K562 (cell line): ENCODE measurements around the gene SMAD1. TPM values are rescaled to one million over a fixed set of nuclear protein-coding genes. Genes with fewer than 3 reads are reported as not detected.

ENCODE experiments used
- ATAC-seq: fragments of 200-7000 bp; cut with Tn5 transposase; 3 replicates; pipeline ENCODE4 v1.9.1; 2020; ENCODE audit warnings: moderate library complexity
- BruUV-seq: library from RNA; stranded (reverse); fragments of 400-500 nt; replicated peaks from 2 replicates; lab custom pipeline; 2021; lab: Mats Ljungman, UMichigan
- CTCF ChIA-PET: fragments of 300-600 bp; formaldehyde crosslinking; extraction: SDS; loops from one replicate; lab custom pipeline; 2021; ENCODE audit warnings: low intra/inter-chr PET ratio; lab: Yijun Ruan, JAX
- POLR2A ChIA-PET: fragments of 300-600, 350-650 bp; sonication (Branson Sonifier 250); formaldehyde crosslinking; extraction: SDS; loops from one replicate; lab custom pipeline; 2021; ENCODE audit warnings: antibody characterized with exemption, inconsistent platforms; lab: Yijun Ruan, JAX
- DNase-seq, 4 experiments: peaks; one replicate each; pipeline versions ENCODE4 v3.0.0 to v3.0.0-alpha.2; 2011 to 2018; ENCODE audit warnings: low spot score in 3 of 4, mixed read lengths in 3 of 4; ENCODE audit errors: extremely low read depth in 1 of 4
- FAIRE-seq: peaks from 2 replicates; lab custom pipeline; 2011; peaks lifted over from hg19 to GRCh38; lab: Jason Lieb, UNC
- H2AFZ ChIP-seq: 2 replicates; pipeline ENCODE4 v1.6.0; 2011; ENCODE audit warnings: low read depth, low read length, control low read depth, inconsistent platforms
- H3K27ac ChIP-seq: fragments of 200-600 bp; 3 replicates; pipeline ENCODE4 v1.8.0; 2011; ENCODE audit warnings: low read depth, mild to moderate bottlenecking, control low read depth, inconsistent platforms, low read length, moderate library complexity, mixed read lengths; ENCODE audit errors: extremely low read depth
- H3K27me3 ChIP-seq, 2 experiments: fragments of 300-600 bp in 1 of 2; 2 replicates in 1 of 2; 3 replicates in 1 of 2; pipeline versions ENCODE4 v1.6.0 to v1.8.0; 2011; ENCODE audit warnings: inconsistent platforms in 2 of 2, low read length in 2 of 2, mild to moderate bottlenecking in 1 of 2, mixed read lengths in 1 of 2, moderate library complexity in 1 of 2; ENCODE audit not compliant: control insufficient read depth in 2 of 2, insufficient read depth in 2 of 2
- H3K36me3 ChIP-seq: fragments of 300-600 bp; 3 replicates; pipeline ENCODE4 v1.8.0; 2011; ENCODE audit warnings: mild to moderate bottlenecking, low read length, inconsistent platforms; ENCODE audit not compliant: control insufficient read depth, insufficient read depth
- H3K4me1 ChIP-seq, 2 experiments: fragments of 200-600 bp in 1 of 2; replicated peaks in 1 of 2; 2 replicates in 1 of 2; 3 replicates in 1 of 2; pipeline versions ENCODE4 v1.5.1 to v1.8.0; 2011; ENCODE audit warnings: inconsistent platforms in 2 of 2, low read length in 2 of 2, mild to moderate bottlenecking in 1 of 2, mixed read lengths in 1 of 2, moderate library complexity in 1 of 2; ENCODE audit not compliant: control insufficient read depth in 2 of 2, insufficient read depth in 2 of 2
- H3K4me2 ChIP-seq: 2 replicates; pipeline ENCODE4 v1.6.1; 2011; ENCODE audit warnings: low read length, control low read depth, inconsistent platforms, mixed read lengths; ENCODE audit not compliant: insufficient read depth
- H3K4me3 ChIP-seq: fragments of 200-600 bp; sonication (generic), shearing (Covaris generic); 2 replicates; pipeline ENCODE4 v1.5.1; 2016; ENCODE audit warnings: control low read depth, inconsistent platforms
- H3K79me2 ChIP-seq: fragments of 200-600 bp; 3 replicates; pipeline ENCODE4 v1.8.0; 2011; ENCODE audit warnings: low read length, inconsistent platforms; ENCODE audit not compliant: control insufficient read depth, insufficient read depth
- H3K9ac ChIP-seq, 2 experiments: 2 replicates each; pipeline versions ENCODE4 v1.6.0 to v1.6.1; 2011; ENCODE audit warnings: low read depth in 2 of 2, low read length in 2 of 2, control low read depth in 1 of 2, inconsistent platforms in 1 of 2, mild to moderate bottlenecking in 1 of 2, mixed read lengths in 1 of 2; ENCODE audit not compliant: insufficient read depth in 1 of 2
- H3K9me1 ChIP-seq: one replicate; pipeline ENCODE4 v1.6.0; 2011; ENCODE audit warnings: inconsistent platforms, mild to moderate bottlenecking, low read length, moderate library complexity; ENCODE audit not compliant: control insufficient read depth, insufficient read depth
- H3K9me3 ChIP-seq: replicated peaks from 2 replicates; pipeline ENCODE4 v1.5.1; 2011; ENCODE audit warnings: low read depth, low read length, inconsistent platforms; ENCODE audit not compliant: control insufficient read depth, insufficient read depth
- H4K20me1 ChIP-seq: replicated peaks from 2 replicates; pipeline ENCODE4 v1.6.1; 2011; ENCODE audit warnings: low read length, inconsistent platforms, mixed read lengths; ENCODE audit not compliant: control insufficient read depth, insufficient read depth
- E2F4 ChIP-seq: sonication (generic); formaldehyde crosslinking; IDR thresholded peaks from 2 replicates; pipeline ENCODE4 v1.8.0; 2022; ENCODE audit warnings: mild to moderate bottlenecking, low read depth, missing genetic modification reagents
- GTF3C2 ChIP-seq: IDR thresholded peaks from 3 replicates; pipeline ENCODE4 v1.6.1; 2011; ENCODE audit warnings: borderline replicate concordance, mild to moderate bottlenecking, moderate library complexity; ENCODE audit not compliant: insufficient read length; ENCODE audit errors: extremely low read depth
- NFXL1 ChIP-seq: fragments of 450-650 bp; formaldehyde crosslinking; IDR thresholded peaks from 2 replicates; pipeline ENCODE4 v1.4.0; 2021; ENCODE audit warnings: mild to moderate bottlenecking
- PHF8 ChIP-seq: fragments of 200-600 bp; sonication (generic); IDR thresholded peaks from 2 replicates; pipeline ENCODE4 v1.6.1; 2012; ENCODE audit warnings: mixed run types, mild to moderate bottlenecking, inconsistent platforms, low read length, moderate library complexity, borderline replicate concordance
- RBM17 ChIP-seq: fragments of 200-400 bp; formaldehyde crosslinking; IDR thresholded peaks from 2 replicates; pipeline ENCODE4 v1.6.1; 2017; ENCODE audit warnings: low read depth, mild to moderate bottlenecking, low read length, borderline replicate concordance
- SMARCA5 ChIP-seq: fragments of 450-650 bp; IDR thresholded peaks from 2 replicates; pipeline ENCODE4 v1.6.1; 2016
- TARDBP ChIP-seq: fragments of 450-650 bp; IDR thresholded peaks from 2 replicates; pipeline ENCODE4 v1.6.1; 2016
- TOE1 ChIP-seq, 2 experiments: fragments of 450-650 bp in 1 of 2; sonication (generic) in 1 of 2; formaldehyde crosslinking in 1 of 2; IDR thresholded peaks; 2 replicates each; pipeline versions ENCODE4 v1.7.1 to v1.8.0; 2016 to 2022; ENCODE audit warnings: borderline replicate concordance in 2 of 2, mild to moderate bottlenecking in 2 of 2, antibody characterized with exemption in 1 of 2, inconsistent platforms in 1 of 2, low read depth in 1 of 2, missing genetic modification reagents in 1 of 2, moderate library complexity in 1 of 2
- ZC3H8 ChIP-seq: fragments of 450-650 bp; IDR thresholded peaks from 2 replicates; pipeline ENCODE4 v1.6.1; 2017
- ZNF3 ChIP-seq: fragments of 250-450 bp; sonication (Bioruptor Pico); IDR thresholded peaks from 2 replicates; pipeline ENCODE4 v1.5.0; 2021; ENCODE audit warnings: mild to moderate bottlenecking, moderate library complexity
- ZNF518B ChIP-seq: fragments of 250-450 bp; sonication (Bioruptor Pico); IDR thresholded peaks from 2 replicates; pipeline ENCODE4 v1.5.0; 2021; ENCODE audit warnings: mild to moderate bottlenecking, moderate library complexity
- ZNF780A ChIP-seq: fragments of 250-450 bp; sonication (Bioruptor Pico); IDR thresholded peaks from 2 replicates; pipeline ENCODE4 v1.5.0; 2021; ENCODE audit warnings: mild to moderate bottlenecking
- WGBS: fragments of 100-300 bp; shearing (Covaris generic); methylation state at CpG from one replicate; pipeline ENCODE4 v1.1.6; 2016; ENCODE audit warnings: low coverage, mixed read lengths; ENCODE audit not compliant: insufficient coverage; ENCODE audit errors: missing lambda C conversion rate; 5-methylcytosine and 5-hydroxymethylcytosine counted together
- in situ Hi-C: fragments of 300-500 bp; cut with MboI; formaldehyde crosslinking; loops from 4 replicates; pipeline ENCODE4 v1.15.0; 2018; ENCODE audit warnings: inconsistent platforms, mixed read lengths
- intact Hi-C: fragments of 100-400 bp; cut with micrococcal nuclease; formaldehyde crosslinking; loops from 2 replicates; pipeline ENCODE4 v1.14.2; 2022
- polyA plus RNA-seq, 8 experiments: library from polyadenylated mRNA; depleted of rRNA in 4 of 8; stranded (reverse) in 5 of 8; unstranded in 3 of 8; fragments of >200 nt; fragmentation: Nextera tagmentation in 2 of 8; fragmentation: Illumina TruSeq in 1 of 8; extraction: Ambion mirVana in 2 of 8; extraction: Trizol in 1 of 8; gene quantifications; 2 replicates each; pipeline versions ENCODE4 v1.2.1 to v1.2.3, GENCODE V29; 2011 to 2014; ENCODE audit warnings: inconsistent platforms in 1 of 8, missing spikeins in 1 of 8
- total RNA-seq, 7 experiments: library from RNA; depleted of rRNA in 6 of 7; stranded (reverse); fragments of >200 nt in 6 of 7; fragmentation: Illumina TruSeq in 2 of 7; extraction: Trizol in 2 of 7; gene quantifications; 2 replicates each; pipeline versions ENCODE4 v1.2.1 to v1.2.3, GENCODE V29; 2011 to 2021; ENCODE audit warnings: low replicate concordance in 1 of 7

The SMAD1 gene
- total and polyA plus RNA-seq, 9 of the 15 experiments (the other 6 are each of a cell fraction or from before 2014, with no cell fraction given), result 0.05 to 0.54 (median 0.21) TPM; not detected in 3

- TF ChIP-seq E2F4 (CRISPR knock-in tag), result no peak
These were observed 83.7 kb downstream of the SMAD1 start (continued) for GRCh38 chr4:145565328-145565727.

GRCh38 chr4:145566086-145566708 is 84.5 kb downstream of the SMAD1 start:
- no peaks in the 10 kb centered on the region for H3K9me3 ChIP-seq
- ATAC-seq (no peak), FAIRE-seq (no peak), DNase-seq (no peak)
- in situ Hi-C loops (loop anchor here (25.0 kb wide), 1 partner anchor 329 kb away; no protein-coding TSS in a partner anchor), intact Hi-C loops (no loop called here)
- no peaks in the 10 kb centered on the region for H3K79me2 ChIP-seq
- no peaks in the 10 kb centered on the region for H4K20me1 ChIP-seq
- no peaks in the 10 kb centered on the region for H3K9me1 ChIP-seq
- no peaks in the 10 kb centered on the region; a peak in 1 of 5 replicates for H3K27me3 ChIP-seq
- H3K4me3 ChIP-seq, result no peak overlapping the region
- H3K9ac ChIP-seq, result no peak overlapping the region; a peak in 1 of 4 replicates
- H3K4me2 ChIP-seq, result no peak overlapping the region
- WGBS, result 4% methylated on average over 5 of the region's 5 CpGs
- H3K4me1 ChIP-seq, result no peaks in the 10 kb centered on the region; a peak in 1 of 5 replicates
- ChIA-PET CTCF (no interaction called here), POLR2A (interaction anchor here (0.8 kb wide), 1 partner anchor 12 kb away, joined by 3 read pairs; no protein-coding TSS in a partner anchor)
- no TSS peak for BruUV-seq
- H2AFZ ChIP-seq, result no peak overlapping the region
- no peak overlapping the region for H3K27ac ChIP-seq
- no peaks in the 10 kb centered on the region for H3K36me3 ChIP-seq
- TF ChIP-seq SMARCA5, result no peak
- no peak for TF ChIP-seq GTF3C2
- no peak for TF ChIP-seq ZC3H8
- no peak for TF ChIP-seq ZNF518B (CRISPR knock-in tag)
- no peak for TF ChIP-seq PHF8
- TF ChIP-seq RBM17, result no peak
- no peak for TF ChIP-seq ZNF780A
- no peak for TF ChIP-seq NFXL1
- no peak for TF ChIP-seq TARDBP
- TF ChIP-seq TOE1 (IDR thresholded peaks at IDR 0.05; ENCODE audit: borderline replicate concordance), result no peak
- no peak for TF ChIP-seq TOE1 (CRISPR knock-in tag; IDR thresholded peaks at IDR 0.05; ENCODE audit: borderline replicate concordance, low read depth)
- TF ChIP-seq ZNF3 (CRISPR knock-in tag), result no peak
